SU-DHL-6 (cell line): ENCODE results near the gene PUS10.

Experiments used
- CTCF ChIP-seq: fragments of 200-600 bp; sonication (generic); IDR thresholded peaks from one replicate; pipeline ENCODE4 v1.5.1; 2017; ENCODE audit warnings: antibody characterized with exemption, mild to moderate bottlenecking, low read length, moderate library complexity; ENCODE audit not compliant: insufficient read depth, poor library complexity, severe bottlenecking
- EZH2phosphoT487 ChIP-seq: fragments of 200-600 bp; sonication (generic), shearing (Covaris generic); conservative IDR thresholded peaks from 2 replicates; pipeline ENCODE4 v1.6.1; 2018; ENCODE audit warnings: mild to moderate bottlenecking, antibody characterized with exemption, low read length, moderate library complexity, mixed read lengths

- TF ChIP-seq CTCF (no peak), EZH2phosphoT487 (no peak)
Observed at GRCh38 chr2:61018798-61019197, 743 bp upstream of the PUS10 start.
